Activated naive CD8-positive, alpha-beta T cell treated with anti-CD3 and anti-CD28 coated beads, Interleukin-2, amount 50 U/mL, for 24 hours (primary cell): ENCODE results near the gene NID2.

Source experiments
- ATAC-seq: fragments of 150-1000 bp; cut with Tn5 transposase; one replicate; pipeline ENCODE4 v1.10.0; 2021
- DNase-seq: peaks from one replicate; pipeline ENCODE4 v3.0.0; 2021
- H3K27ac Mint-ChIP-seq: one replicate; pipeline ENCODE4 v1.8.0; 2021; ENCODE audit warnings: mild to moderate bottlenecking, mixed read lengths
- H3K27me3 Mint-ChIP-seq: one replicate; pipeline ENCODE4 v1.8.0; 2021; ENCODE audit warnings: mixed read lengths
- H3K36me3 Mint-ChIP-seq: one replicate; pipeline ENCODE4 v1.8.0; 2021; ENCODE audit warnings: low read depth, mixed read lengths
- H3K4me1 Mint-ChIP-seq: one replicate; pipeline ENCODE4 v1.8.0; 2021; ENCODE audit warnings: mixed read lengths
- H3K4me3 Mint-ChIP-seq: one replicate; pipeline ENCODE4 v1.8.0; 2021; ENCODE audit warnings: mild to moderate bottlenecking, moderate library complexity, mixed read lengths
- H3K9me3 Mint-ChIP-seq: one replicate; pipeline ENCODE4 v1.8.0; 2021; ENCODE audit warnings: mixed read lengths

Gene NID2

DNA sequence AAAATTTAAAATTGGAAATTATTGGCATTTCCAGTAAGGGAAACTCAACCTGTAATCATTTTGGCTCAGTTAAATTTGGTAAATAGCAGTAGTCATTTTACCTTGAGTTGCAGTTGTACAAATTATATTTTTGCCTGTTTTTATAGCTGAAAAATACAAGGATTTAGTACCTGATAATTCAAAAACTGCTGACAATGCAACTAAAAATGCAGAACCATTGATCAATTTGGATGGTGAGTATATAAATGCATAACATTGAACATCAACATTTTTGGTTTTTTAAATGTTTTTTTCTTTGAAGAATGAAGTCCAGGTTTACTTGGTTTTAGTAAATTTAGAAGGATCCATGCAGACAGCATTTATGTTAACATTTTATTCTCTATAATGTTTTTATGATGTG lies 70.5 kb downstream of the NID2 start:
- Mint-ChIP-seq H3K27me3 (no peaks in the 10 kb centered on the region), H3K36me3 (peaks cover 56% of the 10 kb centered on the region), H3K4me1 (peaks cover 16% of the 10 kb centered on the region), H3K9me3 (no peaks in the 10 kb centered on the region), H3K4me3 (no peak overlapping the region), H3K27ac (no peak overlapping the region)
- ATAC-seq = no peak
- no peak for DNase-seq

DNA sequence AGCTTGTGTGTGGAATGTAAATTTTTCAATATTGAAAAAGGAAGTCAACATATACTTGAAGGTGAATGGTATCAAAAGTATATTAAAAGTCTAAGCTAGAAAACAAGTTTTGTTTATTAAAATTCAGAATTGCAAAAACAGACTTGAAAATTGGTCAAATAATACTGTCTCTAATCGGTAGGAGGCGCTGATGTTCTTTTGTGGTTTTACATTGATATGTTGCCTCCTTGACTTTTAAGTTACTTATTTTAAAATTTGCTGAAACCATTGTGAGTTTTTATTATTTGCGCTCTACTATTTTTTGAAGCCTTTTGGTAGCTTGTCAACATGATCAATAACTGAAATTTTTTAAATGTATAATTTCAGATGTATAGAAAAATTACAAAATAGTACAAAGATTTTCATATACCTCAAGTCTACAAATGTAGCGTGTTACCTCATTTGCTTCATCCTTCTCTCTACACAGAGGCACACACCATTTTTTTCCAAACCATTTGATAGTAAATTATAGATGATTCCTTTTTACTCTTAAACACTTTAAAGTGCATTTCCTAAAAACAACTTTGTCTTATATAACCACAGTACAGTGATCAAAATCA lies 72.6 kb downstream of the NID2 start:
- Mint-ChIP-seq H3K27ac (no peak overlapping the region), H3K27me3 (no peaks in the 10 kb centered on the region), H3K36me3 (peaks cover 54% of the 10 kb centered on the region), H3K4me3 (no peak overlapping the region), H3K9me3 (no peaks in the 10 kb centered on the region), H3K4me1 (peaks cover 31% of the 10 kb centered on the region)
- ATAC-seq = no peak
- no peak for DNase-seq

DNA sequence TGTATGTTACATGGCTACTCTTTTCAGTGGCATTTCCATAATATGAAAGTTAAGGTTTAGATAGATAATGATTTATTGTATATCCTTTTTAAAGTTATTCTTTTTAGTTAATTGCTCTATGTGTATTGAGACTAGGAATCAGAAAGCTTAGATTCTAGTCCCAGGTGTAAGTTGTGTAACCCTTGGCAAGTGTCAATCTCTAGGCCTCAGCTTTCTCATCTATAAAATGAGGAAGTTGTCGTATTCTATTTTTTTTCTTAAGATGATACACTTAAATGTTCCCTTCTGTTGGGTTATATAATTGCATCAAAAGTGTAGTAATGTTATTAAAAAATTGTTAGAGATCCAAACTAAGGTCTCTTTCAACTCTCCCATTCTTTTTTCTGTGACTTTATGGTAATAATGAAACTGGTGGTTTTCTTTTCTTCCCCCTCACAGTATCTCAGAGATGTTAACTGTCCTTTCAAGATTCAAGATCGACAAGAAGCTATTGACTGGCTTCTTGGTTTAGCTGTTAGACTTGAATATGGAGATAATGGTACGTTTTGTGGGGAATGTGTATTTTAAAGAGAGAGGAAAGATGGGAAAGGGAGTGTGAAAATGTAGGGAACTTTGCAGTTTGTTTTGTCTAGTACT lies 75.5 kb downstream of the NID2 start:
- DNase-seq (no peak), ATAC-seq (no peak)
- Mint-ChIP-seq H3K36me3 (peaks cover 40% of the 10 kb centered on the region), H3K27me3 (no peaks in the 10 kb centered on the region), H3K27ac (peak overlapping the region; percentile 0), H3K4me3 (peak overlapping the region; percentile 16), H3K9me3 (no peaks in the 10 kb centered on the region), H3K4me1 (peaks cover 47% of the 10 kb centered on the region)

DNA sequence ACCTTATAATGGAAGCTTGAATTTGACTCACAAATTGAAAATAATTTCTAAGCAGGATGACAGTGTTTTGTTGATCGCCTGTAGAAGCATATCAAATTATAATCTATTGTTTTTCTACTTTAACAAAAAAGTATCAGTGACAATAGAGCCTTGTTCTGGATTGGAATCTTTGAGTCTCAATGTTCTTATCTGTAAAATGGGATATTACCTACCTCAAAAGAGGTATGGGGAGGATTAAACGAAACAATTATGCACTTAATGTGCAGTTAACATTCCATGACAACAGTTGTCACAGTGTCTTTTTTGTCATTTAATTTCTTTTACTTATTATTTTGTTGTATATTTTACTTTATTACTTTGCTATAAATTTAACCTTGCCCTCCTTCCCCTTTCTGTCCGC lies 78.4 kb downstream of the NID2 start:
- Mint-ChIP-seq H3K4me3 (peak overlapping the region; percentile 100), H3K9me3 (no peaks in the 10 kb centered on the region), H3K4me1 (peaks cover 45% of the 10 kb centered on the region), H3K27me3 (no peaks in the 10 kb centered on the region), H3K27ac (peak overlapping the region; percentile 96), H3K36me3 (peaks cover 28% of the 10 kb centered on the region)
- DNase-seq = no peak
- ATAC-seq = no peak

GRCh38 chr14:51989293-51990234 lies 79.3 kb downstream of the NID2 start, which contains the start of gene RTRAF:
Gene RTRAF, plus strand, starts transcription at chr14:51989546. Its CDS starts 94 bp downstream, at chr14:51989640.
- peak; percentile 97 for ATAC-seq
- DNase-seq = peak; percentile 94
- H3K4me3 Mint-ChIP-seq = peak within 1 kb of the TSS; percentile 100
- no peaks in the 10 kb centered on the region for H3K27me3 Mint-ChIP-seq
- H3K4me1 Mint-ChIP-seq = peaks cover 42% of the 10 kb centered on the region
- no peaks in the 10 kb centered on the region for H3K9me3 Mint-ChIP-seq
- H3K27ac Mint-ChIP-seq = peak within 1 kb of the TSS; percentile 96
- H3K36me3 Mint-ChIP-seq = peaks cover 26% of the 10 kb centered on the region

- Mint-ChIP-seq H3K27me3 (no peaks in the 10 kb centered on the region), H3K36me3 (peaks cover 16% of the 10 kb centered on the region), H3K9me3 (no peaks in the 10 kb centered on the region), H3K4me3 (peak overlapping the region; percentile 100), H3K27ac (peak overlapping the region; percentile 86), H3K4me1 (peaks cover 32% of the 10 kb centered on the region)
- no peak for DNase-seq
- ATAC-seq = no peak
Measured at GRCh38 chr14:51988221-51988620, 80.6 kb downstream of the NID2 start.

DNA sequence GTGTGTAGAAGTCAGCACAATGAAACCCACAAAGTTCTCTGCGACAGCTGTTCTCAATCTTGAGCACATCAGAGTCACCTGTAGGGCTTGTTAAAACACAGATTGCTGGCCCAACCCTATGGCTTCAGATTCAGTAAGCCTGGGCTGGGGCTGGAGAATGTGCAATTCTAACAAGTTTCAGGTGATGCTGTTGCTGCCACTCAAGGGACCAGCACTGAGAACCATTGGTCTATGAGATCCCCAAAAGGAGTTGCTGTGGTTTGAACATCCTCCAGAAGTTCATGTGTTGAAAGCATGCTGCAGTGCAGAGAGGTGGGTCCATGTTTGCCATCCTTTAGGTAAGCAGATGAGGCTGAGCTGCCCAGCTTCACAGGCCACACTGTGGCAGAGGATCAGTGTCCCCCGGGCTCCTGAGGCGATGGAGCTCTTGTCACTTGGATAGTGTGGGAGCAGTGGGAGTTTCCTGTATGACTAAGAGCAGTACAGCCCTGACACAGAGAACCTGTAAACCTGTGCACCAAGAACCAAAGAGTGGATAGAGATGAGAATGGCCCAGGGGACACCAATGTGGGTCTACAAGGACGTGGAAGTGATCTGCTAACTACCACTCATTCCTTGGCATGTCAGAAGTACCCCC lies 87.5 kb downstream of the NID2 start:
- ATAC-seq = peak; percentile 64
- no peak for DNase-seq
- no peak overlapping the region for H3K27ac Mint-ChIP-seq
- H3K9me3 Mint-ChIP-seq = no peaks in the 10 kb centered on the region
- peaks cover 8% of the 10 kb centered on the region for H3K4me1 Mint-ChIP-seq
- no peak overlapping the region for H3K4me3 Mint-ChIP-seq
- H3K36me3 Mint-ChIP-seq = no peaks in the 10 kb centered on the region
- H3K27me3 Mint-ChIP-seq = no peaks in the 10 kb centered on the region

DNA sequence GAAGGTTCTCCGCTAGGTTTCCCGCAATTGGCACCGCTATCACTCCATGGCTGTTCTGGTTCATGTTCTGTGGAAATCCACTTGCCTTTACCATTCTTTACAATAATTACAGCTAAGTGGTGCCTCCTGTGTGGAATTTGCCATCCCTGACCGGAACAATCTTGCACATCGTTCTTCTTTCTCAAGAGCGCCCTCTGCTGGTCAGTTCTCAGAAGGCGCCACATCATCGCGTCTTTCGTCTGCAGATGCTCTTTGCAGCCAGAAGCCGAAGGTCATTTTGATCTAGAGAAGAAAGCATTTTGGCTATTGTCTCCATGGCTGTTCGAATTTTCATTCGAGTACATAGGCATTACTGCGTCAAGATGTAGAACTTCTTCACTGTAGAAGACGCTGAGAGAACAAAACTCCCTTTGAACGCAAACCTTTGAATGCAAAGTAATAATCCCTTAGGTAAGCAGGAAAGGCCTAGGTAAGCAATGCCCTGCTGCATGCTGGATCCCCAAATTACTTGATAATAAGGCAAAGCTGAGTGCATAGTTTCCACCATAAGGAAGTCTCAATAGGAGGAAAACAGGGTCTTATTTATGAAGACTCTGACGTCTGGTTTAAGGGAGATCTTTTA lies 89.7 kb downstream of the NID2 start:
- Mint-ChIP-seq H3K9me3 (no peaks in the 10 kb centered on the region), H3K27ac (no peak overlapping the region), H3K4me3 (no peak overlapping the region), H3K36me3 (no peaks in the 10 kb centered on the region), H3K4me1 (peaks cover 8% of the 10 kb centered on the region), H3K27me3 (no peaks in the 10 kb centered on the region)
- ATAC-seq (peak; percentile 63), DNase-seq (peak; percentile 87)

DNA sequence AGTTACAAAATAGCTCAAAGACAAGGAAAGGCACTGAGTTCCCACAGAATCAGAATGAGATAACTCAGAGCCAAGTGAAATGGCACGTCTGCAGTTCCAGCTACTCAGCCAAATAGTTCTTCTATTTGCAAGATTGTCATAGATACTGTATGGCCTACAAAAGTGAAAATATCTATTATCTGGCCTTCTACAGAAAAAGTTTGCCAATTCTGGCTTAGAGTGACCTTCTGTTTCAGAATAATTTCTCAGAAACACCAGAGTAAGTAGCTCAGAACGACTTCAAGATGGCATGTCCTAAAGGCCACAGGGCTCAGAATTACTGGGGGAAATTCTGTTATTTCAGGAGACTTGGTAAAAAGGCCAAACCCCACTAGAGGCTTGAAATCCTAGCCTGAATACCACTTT lies 90.2 kb downstream of the NID2 start:
- ATAC-seq (no peak), DNase-seq (no peak)
- no peak overlapping the region for H3K27ac Mint-ChIP-seq

GRCh38 chr14:51977075-51977474 lies 91.8 kb downstream of the NID2 start:
- Mint-ChIP-seq H3K4me3 (no peak overlapping the region), H3K27ac (no peak overlapping the region), H3K9me3 (no peaks in the 10 kb centered on the region), H3K36me3 (no peaks in the 10 kb centered on the region), H3K27me3 (no peaks in the 10 kb centered on the region), H3K4me1 (peaks cover 8% of the 10 kb centered on the region)
- ATAC-seq = no peak
- no peak for DNase-seq

More for the DNA sequence above, 90.2 kb downstream of the NID2 start:
- Mint-ChIP-seq H3K9me3 (no peaks in the 10 kb centered on the region), H3K4me3 (no peak overlapping the region), H3K27me3 (no peaks in the 10 kb centered on the region), H3K4me1 (peaks cover 8% of the 10 kb centered on the region), H3K36me3 (no peaks in the 10 kb centered on the region)

GRCh38 chr14:51972566-51972965 lies 96.3 kb downstream of the NID2 start:
- H3K4me3 Mint-ChIP-seq = no peak overlapping the region
- DNase-seq (no peak), ATAC-seq (no peak)
- H3K36me3 Mint-ChIP-seq = peaks cover 3% of the 10 kb centered on the region
- no peaks in the 10 kb centered on the region for H3K9me3 Mint-ChIP-seq
- H3K27me3 Mint-ChIP-seq = no peaks in the 10 kb centered on the region
- no peaks in the 10 kb centered on the region for H3K4me1 Mint-ChIP-seq
- H3K27ac Mint-ChIP-seq = no peak overlapping the region

DNA sequence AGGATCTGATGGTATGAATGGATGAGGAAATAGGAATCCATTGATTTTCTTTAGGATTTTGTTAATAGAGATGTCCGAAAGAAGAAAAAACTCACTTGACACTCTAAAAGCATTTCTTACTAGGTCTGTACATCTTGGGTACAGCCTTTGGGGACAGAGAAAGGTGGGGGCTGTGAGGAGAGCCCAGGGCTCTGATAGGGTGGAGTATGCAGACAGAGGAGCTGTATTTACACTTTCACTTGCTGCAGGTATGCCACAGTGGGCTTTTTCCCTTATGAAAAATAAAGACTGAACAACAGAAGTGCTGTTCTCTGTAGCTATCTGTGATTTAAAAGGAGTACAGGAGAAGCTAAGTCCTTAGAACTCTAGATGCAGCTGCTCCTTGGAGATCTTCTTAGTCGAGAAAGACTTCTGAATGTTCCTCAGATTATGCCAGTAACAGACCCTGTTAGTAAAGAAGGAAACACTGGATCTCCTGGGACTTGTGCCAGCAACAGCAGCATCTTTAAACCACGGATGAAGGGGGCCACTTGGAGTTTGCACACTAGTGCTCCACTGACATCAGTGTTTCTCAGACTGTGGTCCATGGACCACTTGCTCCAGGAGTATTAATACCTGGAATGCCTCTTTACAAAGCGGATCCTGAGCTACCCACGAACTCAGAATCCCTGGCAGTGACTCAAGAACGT lies 98.9 kb downstream of the NID2 start:
- H3K27me3 Mint-ChIP-seq = no peaks in the 10 kb centered on the region
- DNase-seq = no peak
- no peak overlapping the region for H3K27ac Mint-ChIP-seq
- H3K4me1 Mint-ChIP-seq = peaks cover 4% of the 10 kb centered on the region
- H3K36me3 Mint-ChIP-seq = peaks cover 10% of the 10 kb centered on the region
- H3K4me3 Mint-ChIP-seq = no peak overlapping the region
- no peak for ATAC-seq
- no peaks in the 10 kb centered on the region for H3K9me3 Mint-ChIP-seq

DNA sequence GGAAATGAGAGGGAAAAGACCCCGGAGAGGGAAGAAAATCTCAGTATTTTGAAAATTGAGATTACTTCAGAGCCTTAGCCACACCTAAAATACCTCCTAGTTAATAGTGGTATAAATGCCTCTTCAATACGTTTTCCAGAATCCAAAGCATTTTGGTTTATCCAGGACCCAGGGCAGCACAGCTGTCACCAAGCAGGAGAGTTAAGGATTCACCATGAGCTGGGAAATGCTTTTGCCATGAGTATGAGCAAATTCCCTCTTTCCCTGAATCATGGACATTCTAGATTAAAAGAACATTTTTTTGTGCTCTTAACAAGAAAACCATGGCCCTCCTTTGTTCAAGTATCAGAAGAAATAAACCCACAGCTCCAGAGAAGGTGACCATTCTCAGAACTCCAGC lies 101.3 kb downstream of the NID2 start:
- H3K36me3 Mint-ChIP-seq = peaks cover 19% of the 10 kb centered on the region
- DNase-seq = no peak
- no peak for ATAC-seq
- no peak overlapping the region for H3K27ac Mint-ChIP-seq
- peaks cover 17% of the 10 kb centered on the region for H3K4me1 Mint-ChIP-seq
- no peaks in the 10 kb centered on the region for H3K27me3 Mint-ChIP-seq
- H3K9me3 Mint-ChIP-seq = no peaks in the 10 kb centered on the region
- H3K4me3 Mint-ChIP-seq = no peak overlapping the region

DNA sequence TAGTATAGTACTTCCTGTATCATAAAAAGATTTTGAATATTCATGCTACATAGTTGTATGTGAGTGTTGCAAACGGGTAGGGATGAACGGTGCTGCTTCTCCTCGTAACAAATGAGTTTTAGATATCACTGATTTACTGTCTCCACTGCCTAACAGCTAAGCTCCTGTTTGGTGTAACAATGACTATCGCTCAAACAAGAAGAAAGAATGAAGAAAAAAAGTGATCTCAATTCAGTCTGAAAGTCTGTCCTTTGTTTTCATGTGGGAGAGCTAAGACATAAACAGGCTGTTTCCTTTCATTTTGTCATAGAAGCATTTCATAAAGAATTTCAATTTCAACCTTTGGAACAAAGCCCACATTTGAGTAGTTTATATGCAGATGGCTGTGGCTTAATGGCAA lies 105.6 kb downstream of the NID2 start:
- ATAC-seq (no peak), DNase-seq (no peak)
- Mint-ChIP-seq H3K27me3 (no peaks in the 10 kb centered on the region), H3K36me3 (peaks cover 40% of the 10 kb centered on the region), H3K27ac (peak overlapping the region; percentile 50), H3K4me3 (peak overlapping the region; percentile 46), H3K9me3 (peaks cover 21% of the 10 kb centered on the region), H3K4me1 (peaks cover 40% of the 10 kb centered on the region)
